GM10248 (cell line): ENCODE results near the gene SRMS.

ENCODE experiments used
- CTCF ChIA-PET: fragments of 300-600 bp; sonication (Branson Sonifier 250); formaldehyde crosslinking; extraction: SDS; loops from one replicate; lab custom pipeline; 2021; ENCODE audit warnings: antibody characterized with exemption; lab: Yijun Ruan, JAX
- POLR2A ChIA-PET: fragments of 350-650 bp; sonication (Branson Sonifier 250); formaldehyde crosslinking; extraction: SDS; loops from one replicate; lab custom pipeline; 2020; ENCODE audit warnings: antibody characterized with exemption; lab: Yijun Ruan, JAX
- DNase-seq: peaks from one replicate; pipeline ENCODE4 v3.0.0; 2012; ENCODE audit errors: extremely low spot score
- CTCF ChIP-seq: IDR thresholded peaks from 2 replicates; pipeline ENCODE4 v1.5.1; 2012; ENCODE audit warnings: mild to moderate bottlenecking, low read depth; ENCODE audit errors: extremely low read depth, missing control alignments, control extremely low read depth

Gene SRMS

DNA sequence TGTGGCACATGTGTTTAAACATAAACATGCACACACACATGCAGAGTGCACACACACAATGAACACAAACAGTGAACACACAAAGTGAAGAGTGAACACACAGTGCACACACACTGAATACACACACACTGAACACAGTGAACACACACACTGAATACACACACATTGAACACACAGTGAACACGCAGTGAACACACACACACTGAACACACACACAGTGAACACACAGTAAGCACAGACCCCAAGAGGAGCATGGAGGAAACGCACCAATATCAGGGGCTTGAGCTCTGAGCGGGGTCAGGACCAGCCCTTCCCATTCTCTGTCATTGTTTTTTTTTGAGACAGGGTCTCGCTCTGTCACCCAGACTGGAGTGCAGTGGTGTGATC lies 43.6 kb upstream of the SRMS start:
- DNase-seq, result no peak
- TF ChIP-seq CTCF, result no peak
- ChIA-PET CTCF (interaction anchor here (1.2 to 1.4 kb wide), 2 partner anchors 13 to 389 kb away, joined by 3 read pairs; no protein-coding TSS in a partner anchor), POLR2A (no interaction called here)

DNA sequence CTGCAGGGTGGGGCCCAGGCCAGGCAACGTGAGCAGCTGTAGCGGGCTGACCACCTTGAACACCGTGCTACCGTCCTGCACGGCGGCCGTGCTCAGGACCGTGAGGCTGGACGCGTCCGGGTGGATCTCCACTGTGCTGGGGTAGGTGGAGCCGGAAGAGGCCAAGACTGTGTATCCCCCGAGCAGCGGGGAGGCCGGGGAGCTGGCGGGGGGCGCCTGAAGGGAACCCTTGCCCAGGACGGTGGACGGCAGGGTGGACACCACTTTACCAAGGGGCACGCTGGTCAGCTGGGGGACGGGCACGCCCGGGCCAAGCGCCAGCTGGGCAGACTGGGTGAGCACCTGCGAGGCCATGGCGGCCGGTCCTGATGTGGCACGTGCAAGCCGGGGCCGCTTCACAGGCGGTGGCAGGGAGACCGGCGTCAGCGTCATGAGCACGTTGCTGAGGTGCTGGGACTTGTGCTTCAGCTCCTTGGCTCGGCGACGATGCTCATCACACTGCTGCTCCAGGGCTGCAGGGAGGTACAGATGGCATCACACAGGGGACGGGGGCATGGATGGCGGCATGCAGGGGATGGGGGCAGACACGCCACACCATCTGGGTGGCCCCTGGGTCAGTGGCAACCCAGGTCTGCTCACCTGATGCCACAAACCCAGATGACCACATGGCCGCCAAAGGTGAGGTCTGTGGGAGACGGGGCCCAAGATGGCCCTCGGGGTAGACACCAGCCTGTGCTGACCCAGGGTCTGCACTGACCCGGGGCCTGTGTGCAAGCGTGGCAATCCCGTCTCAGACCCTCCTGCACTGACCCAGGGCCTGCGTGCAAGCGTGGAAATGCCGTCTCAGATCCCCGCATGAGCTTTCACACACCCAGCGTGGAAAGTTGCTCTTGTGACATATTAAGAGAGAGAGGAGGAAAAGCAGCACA lies 42.9 kb upstream of the SRMS start:
- CTCF ChIA-PET, result interaction anchor here (1.2 kb wide), 1 partner anchor 390 kb away, joined by 3 read pairs; no protein-coding TSS in a partner anchor
- POLR2A ChIA-PET, result no interaction called here
- no peak for TF ChIP-seq CTCF
- DNase-seq, result no peak

DNA sequence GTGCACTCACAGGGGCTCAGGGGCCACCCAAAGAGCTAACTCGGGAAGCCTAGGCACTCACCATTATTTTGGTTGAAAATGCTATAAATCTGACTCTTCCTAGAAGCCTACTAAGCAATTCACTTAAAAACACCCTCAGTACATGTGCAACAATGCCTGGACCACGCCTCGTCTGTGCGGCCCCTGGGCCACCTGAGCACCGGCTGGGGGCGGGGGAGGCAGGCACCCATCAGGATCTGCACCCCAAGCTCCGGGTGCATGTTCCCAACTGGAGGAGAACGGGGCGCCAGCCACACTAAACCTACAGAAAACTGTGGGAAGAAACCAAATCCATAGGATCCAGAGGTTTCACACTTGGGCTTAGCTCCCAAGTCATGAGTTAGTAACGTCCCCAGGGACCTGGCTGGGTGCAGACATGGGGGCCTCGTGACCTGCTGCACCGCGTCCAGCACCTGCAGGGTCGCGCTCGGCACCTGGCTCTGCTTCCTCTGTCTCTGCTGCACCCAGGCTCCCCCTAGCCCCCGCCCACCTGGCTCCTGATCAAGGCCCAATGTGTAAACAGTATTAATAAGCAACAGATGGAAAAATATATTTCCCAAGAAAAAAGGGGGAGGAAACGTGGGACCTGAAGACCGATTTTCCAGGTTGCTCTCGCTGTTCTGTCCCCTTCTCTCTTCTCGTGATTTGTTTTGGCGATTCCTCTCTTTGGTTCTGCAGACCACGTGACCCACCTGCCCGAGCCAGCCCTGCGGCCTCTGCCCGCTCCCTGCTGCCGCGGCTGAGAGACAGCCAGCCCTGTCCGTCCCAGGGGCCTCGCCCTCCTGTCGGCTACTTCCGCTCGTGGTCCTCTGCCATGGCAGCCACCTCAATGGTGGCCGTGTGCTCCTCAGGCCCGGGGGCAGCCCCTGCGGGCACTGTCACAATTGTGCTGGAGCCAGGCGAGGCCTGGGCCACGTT lies 42.0 kb upstream of the SRMS start:
- ChIA-PET CTCF (no interaction called here), POLR2A (no interaction called here)
- TF ChIP-seq CTCF, result no peak
- DNase-seq, result no peak

DNA sequence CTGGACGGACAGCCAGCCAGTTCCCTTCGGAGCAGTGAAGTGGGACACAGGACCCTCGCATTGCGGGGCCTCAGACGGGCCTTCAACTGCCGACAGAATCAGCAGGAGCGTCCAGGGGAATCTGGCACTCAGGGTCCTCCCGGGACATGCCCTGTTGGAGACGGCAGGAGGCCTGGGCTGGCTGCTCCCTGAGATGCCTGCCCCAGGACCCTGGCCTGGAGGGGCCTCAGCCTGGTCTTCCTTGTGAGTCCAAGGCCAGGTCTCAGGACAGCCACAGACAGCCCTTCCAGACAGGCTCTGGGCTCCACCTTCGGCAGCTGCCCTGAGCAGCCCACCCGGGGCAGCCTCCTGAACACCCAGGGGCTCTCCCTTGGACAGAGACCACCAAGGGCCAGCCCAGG lies 41.1 kb upstream of the SRMS start:
- no peak for DNase-seq
- CTCF ChIA-PET, result interaction anchor here (0.9 to 1.3 kb wide), 2 partner anchors 9 to 14 kb away, joined by 3 read pairs; no protein-coding TSS in a partner anchor
- TF ChIP-seq CTCF, result no peak
- POLR2A ChIA-PET, result no interaction called here

DNA sequence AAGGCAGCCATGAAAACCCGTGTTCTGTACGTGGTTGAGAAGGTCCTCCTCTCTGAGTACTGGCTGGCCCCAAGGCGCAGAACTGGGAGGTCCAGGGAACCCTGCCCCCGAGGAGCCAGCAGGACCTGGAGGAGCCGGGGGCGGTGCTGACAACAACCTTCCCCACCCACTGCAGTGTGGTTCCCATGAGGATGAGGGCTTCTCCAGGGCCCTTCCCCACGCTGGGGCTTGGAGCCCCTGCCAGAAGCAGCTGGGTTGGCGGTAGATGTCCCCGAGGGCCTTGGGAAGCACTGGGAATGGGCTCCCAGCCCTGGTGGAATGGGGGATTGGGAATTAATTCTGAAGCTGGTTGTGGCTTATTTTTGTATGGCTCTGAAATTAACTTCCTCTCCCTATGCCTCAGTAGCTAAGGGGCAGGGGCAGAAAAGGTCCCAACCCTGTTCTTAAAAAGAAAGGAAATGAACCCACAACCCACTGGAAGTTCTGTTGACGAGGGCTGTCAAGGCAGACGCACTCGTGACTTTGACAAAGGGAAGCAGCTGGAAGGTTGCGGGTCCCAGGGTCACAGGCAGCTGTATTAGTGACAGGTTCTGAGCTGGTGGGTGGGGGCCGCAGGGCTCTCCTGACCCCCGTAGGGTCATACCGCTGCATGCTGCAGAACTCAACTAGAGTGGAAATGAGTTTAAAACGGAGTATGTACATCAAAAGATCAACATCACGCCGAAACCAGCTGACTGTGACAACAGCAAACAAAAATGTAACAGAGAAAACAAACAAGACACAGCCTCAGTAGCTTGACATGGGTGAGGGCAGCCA lies 40.4 kb upstream of the SRMS start:
- POLR2A ChIA-PET, result no interaction called here
- TF ChIP-seq CTCF, result no peak
- CTCF ChIA-PET, result interaction anchor here (0.9 to 1.3 kb wide), 2 partner anchors 10 to 13 kb away, joined by 3 read pairs; no protein-coding TSS in a partner anchor
- no peak for DNase-seq
